HTERT RPE-1 (cell line): ENCODE measurements around the gene METTL3.
"Not testable (repeated sequence)": the region's sequence is repeated elsewhere in the genome, so short reads cannot be mapped to it uniquely, and the experiment has no call there.

Experiments used
- in situ Hi-C: fragments of 300-500 bp; cut with MboI; formaldehyde crosslinking; loops from 4 replicates; pipeline ENCODE4 v1.14.3; 2020; ENCODE audit warnings: low sequenced_read_pairs

METTL3 gene

GRCh38 chr14:21510735-21511657 lies at the start of gene METTL3:
Gene METTL3, minus strand, starts transcription at chr14:21511340. Its CDS starts 117 bp downstream, at chr14:21511223.
- in situ Hi-C loops = no loop called here

GRCh38 chr14:21558703-21559170 lies 47.6 kb upstream of the METTL3 start:
- in situ Hi-C loops = no loop called here

DNA sequence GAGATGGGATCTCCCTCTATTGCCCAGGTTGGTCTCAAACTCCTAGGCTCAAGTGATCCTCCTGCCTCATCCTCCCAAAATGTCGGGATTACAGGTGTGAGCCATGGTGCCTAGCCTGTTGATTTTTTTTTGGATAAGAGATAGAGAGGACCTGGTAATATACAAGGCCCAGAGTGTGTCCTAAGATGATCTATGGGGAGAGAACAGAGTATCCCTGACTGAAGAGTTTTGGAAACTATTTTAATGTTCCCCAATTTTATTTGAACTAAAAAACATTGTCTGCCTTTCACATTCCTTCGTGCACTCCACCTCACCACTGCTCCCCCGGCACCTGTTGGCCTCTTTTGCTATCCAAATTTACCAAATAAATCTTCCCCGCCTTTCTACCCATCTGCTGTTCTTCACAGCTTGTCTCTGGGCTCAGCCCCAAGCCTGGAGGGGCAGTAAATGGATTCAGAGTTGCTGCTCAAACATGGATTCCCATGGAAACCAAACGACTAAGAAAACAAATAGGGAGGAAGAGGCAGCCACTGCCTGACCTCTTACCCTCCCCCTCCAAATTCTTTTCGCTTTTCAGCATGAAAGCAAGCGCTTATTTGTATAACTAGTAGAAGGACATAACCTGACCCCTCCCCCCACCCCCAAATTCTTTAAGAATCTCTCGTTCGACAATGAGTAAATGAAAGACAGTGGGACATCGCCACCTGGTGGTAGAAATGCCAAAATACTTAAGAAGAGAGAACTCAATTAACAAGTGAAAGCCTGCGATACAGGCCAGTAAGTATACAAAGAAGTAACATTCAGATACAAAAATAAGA lies 46.2 kb upstream of the METTL3 start:
- in situ Hi-C loops = no loop called here

- in situ Hi-C loops = no loop called here
Observed at GRCh38 chr14:21556378-21557083, 45.4 kb upstream of the METTL3 start.

DNA sequence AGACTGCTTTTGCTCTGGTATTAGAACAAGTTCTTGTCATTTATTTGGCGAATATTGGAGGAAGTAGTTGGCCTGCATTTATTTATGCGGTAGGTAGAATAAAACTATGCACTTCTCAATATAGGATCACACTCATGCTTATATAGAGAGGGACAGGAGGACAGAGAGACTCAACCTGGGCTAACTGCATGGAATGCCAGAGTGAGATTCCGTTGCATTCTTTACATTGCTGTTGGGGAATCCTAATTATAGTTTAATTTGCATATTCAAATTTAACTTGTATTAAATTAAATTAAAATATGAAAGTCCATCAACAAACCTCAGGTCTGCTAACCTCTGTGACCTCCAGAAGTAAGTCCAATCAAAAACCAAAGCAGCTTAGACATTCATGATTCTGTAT lies 42.1 kb upstream of the METTL3 start:
- in situ Hi-C loops = no loop called here

- in situ Hi-C loops = not testable (repeated sequence)
Observed at GRCh38 chr14:21544588-21544987, 33.4 kb upstream of the METTL3 start.

- in situ Hi-C loops = no loop called here
Observed at GRCh38 chr14:21543963-21544362, 32.8 kb upstream of the METTL3 start.

- in situ Hi-C loops = no loop called here
Observed at GRCh38 chr14:21543521-21543960, 32.4 kb upstream of the METTL3 start.

DNA sequence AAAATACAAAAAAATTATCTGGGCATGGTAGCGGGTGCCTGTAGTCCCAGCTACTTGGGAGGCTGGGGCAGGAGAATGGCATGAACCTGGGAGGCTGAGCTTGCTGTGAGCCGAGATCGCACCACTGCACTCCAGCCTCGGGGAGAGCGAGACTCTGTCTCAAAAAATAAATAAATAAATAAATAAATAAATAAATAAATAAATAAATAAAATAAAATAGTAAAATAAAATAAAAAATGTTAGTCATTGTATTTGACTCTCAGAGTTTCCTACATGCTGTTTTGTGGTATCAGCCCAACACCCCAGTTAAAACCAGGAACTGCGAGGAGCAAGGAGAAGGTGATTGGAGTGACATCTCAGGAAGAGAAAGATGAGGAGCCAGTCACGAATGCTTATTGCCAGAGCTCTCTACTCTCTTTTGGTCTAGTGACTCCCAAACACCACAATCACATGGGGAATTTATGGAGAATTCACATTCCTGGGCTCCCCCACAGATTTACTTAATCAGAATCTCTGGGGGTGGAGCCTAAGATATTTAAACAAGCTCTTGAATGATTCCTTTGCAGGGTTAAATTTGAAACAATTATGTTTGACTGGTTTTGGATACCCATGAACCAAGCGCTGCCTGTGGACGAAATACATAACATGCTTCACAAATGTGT lies 30.4 kb upstream of the METTL3 start:
- in situ Hi-C loops = no loop called here

DNA sequence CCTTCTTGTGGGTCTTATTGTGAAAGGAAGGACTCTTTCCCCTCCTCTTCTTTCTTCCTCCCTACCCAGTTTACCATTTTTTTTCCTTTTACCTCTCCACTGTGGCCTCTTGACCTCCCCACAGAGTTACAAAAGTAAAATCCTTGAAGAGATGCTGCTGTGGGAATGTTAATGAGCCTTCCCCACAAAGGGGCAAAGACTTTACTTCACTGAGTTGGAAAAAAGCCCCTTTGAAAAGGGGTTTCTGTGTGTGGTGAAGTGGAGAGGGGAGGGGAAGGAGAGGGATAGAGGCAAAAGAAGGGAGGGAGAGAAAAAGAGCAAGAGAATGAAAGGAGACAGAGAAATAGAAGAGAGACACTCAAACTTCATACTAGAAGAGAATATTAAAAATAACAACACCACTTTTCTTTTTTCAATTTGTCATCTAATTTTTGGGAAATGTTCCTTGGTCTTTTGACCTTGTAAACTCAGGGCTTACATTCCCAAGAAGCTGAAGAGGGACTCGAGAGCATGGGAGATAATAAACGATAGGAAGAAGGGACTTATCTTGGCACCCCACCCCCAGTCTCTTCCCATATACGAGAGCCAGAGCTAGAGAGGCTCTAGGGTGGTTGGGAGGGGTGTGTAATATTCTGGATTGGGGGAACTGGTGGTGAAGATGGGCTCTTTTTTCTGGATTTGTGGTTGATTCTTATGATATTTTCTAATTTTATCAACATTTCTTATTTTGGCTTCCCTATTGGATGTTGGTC lies 28.2 kb upstream of the METTL3 start:
- in situ Hi-C loops = no loop called here

DNA sequence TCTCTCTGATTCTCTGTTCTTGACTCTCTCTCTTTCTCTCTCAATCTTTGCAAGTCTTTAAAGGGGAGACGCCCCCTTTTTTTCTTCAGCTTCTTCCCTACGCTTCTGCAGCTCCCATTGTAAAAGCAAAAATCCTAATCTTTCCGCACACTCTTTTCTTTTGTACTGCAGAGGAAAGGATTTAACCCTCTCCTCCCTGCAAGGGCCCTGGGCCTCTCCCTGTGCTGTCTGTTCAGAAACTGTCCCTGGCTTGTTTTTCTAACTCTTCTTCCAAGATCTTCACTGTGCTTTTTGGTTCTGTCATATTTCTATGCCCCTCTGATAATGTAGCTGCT lies 25.9 kb upstream of the METTL3 start:
- in situ Hi-C loops = no loop called here

DNA sequence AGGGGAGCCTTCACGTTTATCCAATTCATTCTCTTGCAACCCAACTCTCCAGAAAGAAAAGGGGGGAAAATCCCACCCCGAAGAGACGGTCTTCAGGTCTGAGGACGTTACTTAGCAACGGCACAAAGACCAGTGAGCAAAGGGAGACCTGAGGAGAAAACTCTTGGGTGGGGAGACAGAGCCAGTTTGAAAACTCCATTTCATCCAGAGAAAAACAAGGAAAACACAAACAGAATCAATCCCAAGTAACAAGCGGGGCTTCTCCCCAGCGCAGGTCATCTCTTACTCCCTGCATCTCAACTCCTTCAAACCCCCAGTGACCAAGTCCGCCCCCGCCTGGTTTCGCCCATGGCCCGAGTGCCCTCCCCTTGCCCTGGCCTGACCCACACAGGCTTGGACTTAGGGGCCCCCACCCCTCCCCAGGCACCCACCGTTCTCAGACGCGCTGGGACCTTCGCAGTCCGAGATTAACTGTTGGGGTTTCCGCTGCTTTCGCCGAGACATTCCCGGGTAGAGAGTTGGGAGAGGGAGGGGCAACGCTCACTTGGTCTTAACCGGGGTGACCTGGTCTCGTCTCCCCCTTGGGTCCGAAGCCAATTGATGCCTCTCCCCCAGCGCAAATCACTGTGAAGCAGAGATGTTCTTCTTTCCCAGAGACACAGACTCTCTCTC lies 25.4 kb upstream of the METTL3 start:
- in situ Hi-C loops = no loop called here

DNA sequence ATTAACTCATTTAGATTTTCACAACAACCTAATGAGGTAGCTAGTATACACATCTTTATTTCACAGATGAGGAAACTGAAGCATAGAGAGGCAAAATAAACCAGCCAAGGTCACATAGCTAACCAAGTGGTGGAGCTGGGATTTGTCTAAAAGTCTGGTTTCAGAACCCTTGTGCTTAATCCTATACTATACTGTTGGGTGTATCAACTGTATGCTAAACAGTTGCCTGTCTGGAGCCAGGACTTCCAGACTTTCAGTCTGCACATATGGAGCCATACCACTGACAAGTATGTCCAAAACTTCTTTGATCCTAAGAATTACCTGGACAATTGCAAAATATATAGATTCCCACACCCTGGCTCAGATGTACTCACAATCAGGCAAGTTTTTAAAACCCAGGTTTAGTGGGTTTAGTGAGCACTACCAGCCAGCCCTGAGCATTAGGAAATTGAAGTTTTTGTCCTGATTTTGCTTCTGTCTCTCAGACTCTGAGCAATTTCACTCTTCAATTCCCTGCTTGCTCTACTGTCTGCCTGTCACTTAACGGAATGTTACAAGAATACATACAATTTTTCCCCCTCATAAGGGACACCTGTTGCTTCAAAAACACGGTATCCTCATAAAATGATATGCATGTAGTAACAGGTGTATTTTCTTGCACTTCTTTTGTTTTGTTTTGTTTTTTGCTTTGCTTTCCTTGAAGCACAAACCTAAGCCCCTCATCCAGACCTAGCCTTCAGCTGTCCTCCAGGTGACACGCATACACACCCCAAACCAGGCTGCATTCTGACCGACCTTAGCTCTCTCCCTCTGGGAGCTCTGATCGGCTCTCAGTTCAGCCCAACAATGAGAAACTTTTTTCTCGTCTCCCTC lies 24.6 kb upstream of the METTL3 start:
- in situ Hi-C loops = no loop called here

DNA sequence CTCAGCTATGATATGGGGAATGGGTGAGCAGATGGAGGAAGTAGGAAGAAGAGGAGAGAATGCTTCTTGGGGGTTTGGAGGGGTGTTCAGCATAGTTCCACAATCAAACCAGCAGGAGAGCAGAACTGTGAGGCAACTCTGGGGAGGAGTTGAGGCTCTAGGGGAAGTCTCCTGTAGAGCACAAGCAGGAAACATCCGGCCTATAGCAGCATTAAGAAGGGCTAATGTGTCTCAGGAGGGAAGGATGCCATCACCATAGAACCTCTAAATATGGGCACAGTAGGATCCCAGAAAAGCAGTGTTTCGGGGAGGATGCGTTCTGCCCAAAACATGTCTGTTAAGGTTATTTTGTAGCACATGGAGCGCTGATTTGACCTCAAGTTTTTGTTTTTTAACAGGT lies 23.4 kb upstream of the METTL3 start:
- in situ Hi-C loops = no loop called here

GRCh38 chr14:21533294-21533693 lies 22.2 kb upstream of the METTL3 start:
- in situ Hi-C loops = no loop called here

- in situ Hi-C loops = no loop called here
Observed at GRCh38 chr14:21529515-21529914, 18.4 kb upstream of the METTL3 start.

GRCh38 chr14:21528381-21529348 lies 17.5 kb upstream of the METTL3 start:
- in situ Hi-C loops = no loop called here
